NOMO-1 (cell line): Measurements from ENCODE around the gene HES6.
A peak's percentile ranks its signal among the peaks of the same experiment; 100 is the strongest.

ENCODE experiments used
- DNase-seq, 2 experiments: peaks; one replicate each; lab custom pipeline; 2025; ENCODE audit not compliant: unreplicated experiment in 2 of 2; lab: John Stamatoyannopoulos, UW

The HES6 gene

GRCh38 chr2:238203094-238203972 lies 36.5 kb downstream of the HES6 start, which contains the start of gene ILKAP:
TSS of gene ILKAP (minus strand) at chr2:238203695. CDS start at chr2:238203553, 142 bp downstream.
- peak; percentile 77 to 87 for DNase-seq

GRCh38 chr2:238202326-238203093 lies 37.3 kb downstream of the HES6 start:
- DNase-seq, result peak in 1 of 2 experiments; percentile 17

GRCh38 chr2:238190445-238190844 lies 49.4 kb downstream of the HES6 start:
- DNase-seq, result no peak
